SH-SY5Y (cell line): ENCODE results near the gene SEC31B.

ENCODE experiments used
- GATA2 ChIP-seq: IDR thresholded peaks from 2 replicates; pipeline ENCODE4 v1.6.1; 2011; ENCODE audit warnings: mild to moderate bottlenecking, low read depth, low read length
- GATA3 ChIP-seq: IDR thresholded peaks from 2 replicates; pipeline ENCODE4 v1.6.1; 2011; ENCODE audit warnings: low read depth, mild to moderate bottlenecking, low read length, moderate library complexity

SEC31B gene

DNA sequence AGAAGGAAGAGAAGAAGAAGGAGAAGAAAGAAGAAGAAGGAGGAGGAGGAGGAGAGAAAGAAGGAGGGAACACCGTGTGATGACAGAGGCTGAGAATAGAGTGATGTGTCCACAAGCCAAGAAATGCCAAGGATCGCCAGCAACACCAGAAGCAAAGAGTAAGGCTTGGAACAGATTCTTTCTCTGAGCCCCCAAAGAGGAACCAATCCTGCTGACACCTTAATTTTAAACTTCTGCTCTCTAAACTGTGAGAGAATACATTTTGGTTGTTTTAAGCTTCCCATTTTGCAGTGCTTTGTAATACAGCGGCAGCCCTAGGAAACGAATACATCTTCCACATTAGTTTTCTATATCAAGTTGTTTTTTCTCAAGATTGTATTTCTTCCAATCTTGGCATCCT, 70.7 kb downstream of the SEC31B start:
- no peak for TF ChIP-seq GATA3
- no peak for TF ChIP-seq GATA2

DNA sequence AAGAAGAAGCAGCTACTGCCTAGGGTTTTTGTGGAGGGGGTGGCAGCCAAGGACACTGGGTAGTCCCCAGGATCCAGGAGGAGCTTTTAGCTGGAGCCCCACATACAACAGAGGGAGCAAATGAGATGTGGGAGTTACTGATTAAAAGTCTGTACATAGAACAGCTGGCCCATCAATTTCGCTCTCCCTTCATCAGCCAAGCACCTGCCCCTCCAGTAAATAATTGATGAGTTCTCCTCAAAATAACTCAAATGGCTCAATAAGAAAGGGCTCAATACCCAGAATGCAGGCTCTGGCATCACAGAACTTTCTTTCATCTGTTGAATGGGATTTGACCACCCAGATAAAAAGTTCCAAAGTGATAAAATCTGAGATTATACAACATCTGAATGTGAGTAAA, 72.0 kb downstream of the SEC31B start:
- TF ChIP-seq GATA2 (no peak), GATA3 (no peak)

DNA sequence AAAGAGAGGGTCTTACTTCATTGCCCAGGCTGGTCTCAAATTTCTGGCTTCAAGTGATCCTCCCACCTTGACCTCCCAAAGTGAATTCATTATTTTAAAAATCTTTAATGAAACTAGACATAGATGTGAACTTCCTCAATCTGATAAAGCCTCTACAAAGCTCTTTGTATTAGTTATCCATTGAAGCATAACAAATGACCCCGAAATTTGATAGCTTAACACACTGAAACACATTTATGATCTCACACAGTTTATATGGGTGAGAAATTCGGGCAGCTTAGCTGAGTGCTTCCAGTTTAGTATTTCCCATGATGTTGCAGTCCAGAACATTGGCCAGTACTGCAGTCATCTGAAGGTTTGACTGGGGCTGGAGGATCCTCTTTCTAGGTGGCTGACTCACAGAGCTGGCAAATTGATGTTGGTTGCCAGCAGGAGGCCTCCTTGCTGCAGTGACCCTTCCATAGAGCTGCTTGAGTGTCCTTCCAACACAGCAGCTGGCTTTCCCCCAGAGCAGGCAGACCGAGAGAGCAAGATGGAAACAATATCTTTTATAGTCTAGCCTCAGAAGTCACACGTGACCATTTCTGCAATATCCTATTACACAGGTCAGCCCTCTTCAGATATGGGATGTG, 73.4 kb downstream of the SEC31B start:
- TF ChIP-seq GATA3 (no peak), GATA2 (no peak)

GRCh38 chr10:100442548-100442947, 77.1 kb downstream of the SEC31B start:
- no peak for TF ChIP-seq GATA2
- no peak for TF ChIP-seq GATA3

DNA sequence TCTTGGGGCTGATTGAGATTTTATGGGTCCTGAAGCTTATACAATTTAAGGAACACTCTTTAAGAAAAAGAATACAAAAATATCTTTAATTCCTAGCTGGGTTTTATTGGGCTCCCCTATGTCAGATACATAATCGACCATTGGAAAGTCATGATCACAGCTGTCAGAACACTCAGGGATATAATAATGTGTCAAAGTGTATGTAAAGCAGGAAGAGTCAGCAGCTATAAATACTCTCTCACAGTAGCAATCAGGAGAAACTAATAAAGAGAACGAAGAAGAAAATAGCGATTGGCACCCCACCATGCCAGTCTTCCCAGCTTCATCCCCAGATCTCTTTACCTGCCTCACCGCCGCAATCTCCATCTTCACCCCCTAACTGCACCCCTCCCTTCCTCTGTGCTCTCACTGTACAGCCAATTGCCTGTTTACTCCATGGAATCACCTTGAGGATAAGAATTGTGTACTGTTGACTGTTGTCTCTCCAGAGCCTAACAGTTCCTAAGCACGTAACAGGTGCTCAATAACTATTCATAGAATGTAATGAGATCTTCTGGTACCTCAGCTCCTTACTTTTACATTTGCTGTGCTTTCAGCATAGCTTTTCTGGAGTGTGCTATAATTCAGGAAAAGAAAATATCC, 80.9 kb downstream of the SEC31B start:
- TF ChIP-seq GATA2 (no peak), GATA3 (no peak)
